RWPE2 (cell line): ENCODE data around the gene DLST.
A peak's percentile ranks its signal among the peaks of the same experiment; 100 is the strongest.

Experiments used
- ATAC-seq: fragments of 200-7000 bp; cut with Tn5 transposase; 3 replicates; pipeline ENCODE4 v1.9.1; 2021; ENCODE audit warnings: low read depth
- DNase-seq: peaks from one replicate; pipeline ENCODE4 v3.0.0-alpha.2; 2020; ENCODE audit warnings: low spot score
- H3K27ac ChIP-seq: fragments of 450-650 bp; 2 replicates; pipeline ENCODE4 v1.5.1; 2017; ENCODE audit warnings: mild to moderate bottlenecking; ENCODE audit not compliant: poor library complexity, severe bottlenecking
- H3K27me3 ChIP-seq: fragments of 250-450 bp; sonication (Bioruptor Pico); 2 replicates; pipeline ENCODE4 v1.5.1; 2021; ENCODE audit warnings: mild to moderate bottlenecking, moderate library complexity; ENCODE audit not compliant: insufficient read depth, poor library complexity, severe bottlenecking
- H3K36me3 ChIP-seq: fragments of 250-450 bp; sonication (Bioruptor Pico); 2 replicates; pipeline ENCODE4 v1.5.1; 2020; ENCODE audit warnings: low read depth, mild to moderate bottlenecking, moderate library complexity
- H3K4me1 ChIP-seq: fragments of 250-450 bp; sonication (Bioruptor Pico); 2 replicates; pipeline ENCODE4 v1.5.1; 2021; ENCODE audit warnings: mild to moderate bottlenecking, moderate library complexity; ENCODE audit not compliant: insufficient read depth, poor library complexity, severe bottlenecking
- H3K4me3 ChIP-seq: fragments of 250-450 bp; sonication (Bioruptor Pico); 2 replicates; pipeline ENCODE4 v1.5.1; 2021; ENCODE audit warnings: mild to moderate bottlenecking, moderate library complexity; ENCODE audit not compliant: severe bottlenecking
- H3K9me3 ChIP-seq: fragments of 250-450 bp; sonication (Bioruptor Pico); 2 replicates; pipeline ENCODE4 v1.5.1; 2021; ENCODE audit warnings: mild to moderate bottlenecking, moderate library complexity; ENCODE audit not compliant: severe bottlenecking
- CTCF ChIP-seq: fragments of 450-650 bp; IDR thresholded peaks from one replicate; pipeline ENCODE4 v1.5.1; 2017; ENCODE audit warnings: mild to moderate bottlenecking, moderate library complexity; ENCODE audit not compliant: poor library complexity, severe bottlenecking

The DLST gene

GRCh38 chr14:74947353-74948227 lies 65.9 kb downstream of the DLST start:
- no peaks in the 10 kb centered on the region for H3K9me3 ChIP-seq
- TF ChIP-seq CTCF, result no peak
- peaks cover 92% of the 10 kb centered on the region for H3K36me3 ChIP-seq
- peaks cover 1% of the 10 kb centered on the region for H3K4me1 ChIP-seq
- ATAC-seq (no peak), DNase-seq (no peak)
- H3K27ac ChIP-seq, result no peak overlapping the region
- no peak overlapping the region for H3K4me3 ChIP-seq
- no peaks in the 10 kb centered on the region for H3K27me3 ChIP-seq

GRCh38 chr14:74948228-74949175 lies 66.8 kb downstream of the DLST start:
- peaks cover 10% of the 10 kb centered on the region for H3K4me1 ChIP-seq
- no peak for ATAC-seq
- no peak overlapping the region for H3K4me3 ChIP-seq
- H3K27me3 ChIP-seq, result no peaks in the 10 kb centered on the region
- no peak for DNase-seq
- H3K36me3 ChIP-seq, result peaks cover 92% of the 10 kb centered on the region
- no peaks in the 10 kb centered on the region for H3K9me3 ChIP-seq
- no peak overlapping the region for H3K27ac ChIP-seq
- TF ChIP-seq CTCF, result no peak

- H3K9me3 ChIP-seq, result no peaks in the 10 kb centered on the region
- ATAC-seq (no peak), DNase-seq (peak; percentile 69)
- H3K4me3 ChIP-seq, result no peak overlapping the region
- TF ChIP-seq CTCF, result no peak
- peaks cover 90% of the 10 kb centered on the region for H3K36me3 ChIP-seq
- no peak overlapping the region for H3K27ac ChIP-seq
- no peaks in the 10 kb centered on the region for H3K27me3 ChIP-seq
- H3K4me1 ChIP-seq, result peaks cover 13% of the 10 kb centered on the region
Observed at GRCh38 chr14:74949191-74949601, 67.5 kb downstream of the DLST start.

- no peak for ATAC-seq
- Histone ChIP-seq H3K36me3 (peaks cover 82% of the 10 kb centered on the region), H3K27ac (no peak overlapping the region), H3K9me3 (no peaks in the 10 kb centered on the region), H3K4me1 (peaks cover 13% of the 10 kb centered on the region), H3K4me3 (no peak overlapping the region), H3K27me3 (no peaks in the 10 kb centered on the region)
- no peak for DNase-seq
- TF ChIP-seq CTCF, result no peak
Observed at GRCh38 chr14:74949859-74950573, 68.3 kb downstream of the DLST start.
